Breast epithelium (tissue), 3 donors: ENCODE data around the gene NRXN2.

Experiments used
- POLR2A ChIP-seq: fragments of 450-650 bp; IDR thresholded peaks from one replicate; pipeline ENCODE4 v1.6.1; 2016; ENCODE audit warnings: antibody characterized with exemption, mild to moderate bottlenecking, moderate library complexity
- POLR2AphosphoS5 ChIP-seq, 3 donors: sonication (generic); formaldehyde crosslinking; IDR thresholded peaks; one replicate each; pipeline ENCODE4 v1.6.1; 2017; ENCODE audit warnings: antibody characterized with exemption in 3 of 3
- TF ChIP-seq, protein P1 (sequence below), 3 donors: fragments of 450-650 bp; IDR thresholded peaks; one replicate each; pipeline ENCODE4 v1.5.1; 2016 to 2017; ENCODE audit warnings: antibody characterized with exemption in 3 of 3, mild to moderate bottlenecking in 3 of 3, moderate library complexity in 3 of 3

DNA sequence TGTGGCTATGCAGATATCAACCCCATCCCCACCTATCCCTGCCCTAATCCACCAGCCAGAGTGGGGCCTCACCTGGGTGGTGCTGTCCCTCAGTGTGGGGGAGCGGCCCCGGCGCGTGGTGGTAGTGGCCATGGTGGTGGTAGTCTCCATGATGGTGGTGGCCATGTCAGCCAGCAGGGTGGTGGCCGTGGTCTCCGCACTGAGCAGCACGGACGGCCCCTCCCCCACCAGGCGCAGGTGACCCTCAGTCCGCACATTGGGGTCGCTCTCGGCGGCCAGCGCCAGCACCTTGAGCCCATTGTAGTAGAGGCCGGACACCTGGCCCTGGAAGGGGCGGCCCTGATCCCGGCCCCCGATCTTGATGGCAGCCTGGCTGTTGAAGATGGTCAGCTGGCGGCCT is 100.3 kb downstream of the NRXN2 start:
- TF ChIP-seq, protein P1, sequence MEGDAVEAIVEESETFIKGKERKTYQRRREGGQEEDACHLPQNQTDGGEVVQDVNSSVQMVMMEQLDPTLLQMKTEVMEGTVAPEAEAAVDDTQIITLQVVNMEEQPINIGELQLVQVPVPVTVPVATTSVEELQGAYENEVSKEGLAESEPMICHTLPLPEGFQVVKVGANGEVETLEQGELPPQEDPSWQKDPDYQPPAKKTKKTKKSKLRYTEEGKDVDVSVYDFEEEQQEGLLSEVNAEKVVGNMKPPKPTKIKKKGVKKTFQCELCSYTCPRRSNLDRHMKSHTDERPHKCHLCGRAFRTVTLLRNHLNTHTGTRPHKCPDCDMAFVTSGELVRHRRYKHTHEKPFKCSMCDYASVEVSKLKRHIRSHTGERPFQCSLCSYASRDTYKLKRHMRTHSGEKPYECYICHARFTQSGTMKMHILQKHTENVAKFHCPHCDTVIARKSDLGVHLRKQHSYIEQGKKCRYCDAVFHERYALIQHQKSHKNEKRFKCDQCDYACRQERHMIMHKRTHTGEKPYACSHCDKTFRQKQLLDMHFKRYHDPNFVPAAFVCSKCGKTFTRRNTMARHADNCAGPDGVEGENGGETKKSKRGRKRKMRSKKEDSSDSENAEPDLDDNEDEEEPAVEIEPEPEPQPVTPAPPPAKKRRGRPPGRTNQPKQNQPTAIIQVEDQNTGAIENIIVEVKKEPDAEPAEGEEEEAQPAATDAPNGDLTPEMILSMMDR (IDR thresholded peaks at IDR 0.05) = no peak
- TF ChIP-seq POLR2A (no peak), POLR2AphosphoS5 (IDR thresholded peaks at IDR 0.05) (no peak)
